H9 (cell line): ENCODE results near the gene USE1. TPM values are rescaled to one million over a fixed set of nuclear protein-coding genes. Genes with fewer than 3 reads are reported as not detected.

Experiments
- DNase-seq: peaks from one replicate; pipeline ENCODE4 v3.0.0-alpha.2; 2017
- H2AFZ ChIP-seq: one replicate; pipeline ENCODE4 v1.6.1; 2013; ENCODE audit warnings: mild to moderate bottlenecking, low read length, control low read depth, moderate library complexity
- H2AK5ac ChIP-seq: 2 replicates; pipeline ENCODE4 v1.6.1; 2013; ENCODE audit warnings: low read length, control low read depth, mixed read lengths; ENCODE audit not compliant: insufficient read length
- H2BK120ac ChIP-seq: one replicate; pipeline ENCODE4 v1.6.1; 2013; ENCODE audit warnings: low read depth, mild to moderate bottlenecking, low read length, control low read depth, inconsistent platforms; ENCODE audit not compliant: poor library complexity, severe bottlenecking
- H2BK12ac ChIP-seq: 2 replicates; pipeline ENCODE4 v1.6.1; 2013; ENCODE audit warnings: low read length, control low read depth, mixed read lengths, low read depth; ENCODE audit not compliant: insufficient read length
- H2BK15ac ChIP-seq: 2 replicates; pipeline ENCODE4 v1.6.1; 2013; ENCODE audit warnings: low read depth, low read length, control low read depth
- H2BK20ac ChIP-seq: one replicate; pipeline ENCODE4 v1.6.1; 2013; ENCODE audit warnings: low read depth, mild to moderate bottlenecking, low read length, control low read depth, inconsistent platforms; ENCODE audit not compliant: poor library complexity, severe bottlenecking
- H2BK5ac ChIP-seq: 2 replicates; pipeline ENCODE4 v1.6.1; 2013; ENCODE audit warnings: low read length, control low read depth, mixed read lengths; ENCODE audit not compliant: insufficient read length
- H3K14ac ChIP-seq: 2 replicates; pipeline ENCODE4 v1.6.1; 2013; ENCODE audit warnings: low read length, control low read depth; ENCODE audit not compliant: insufficient read depth
- H3K18ac ChIP-seq: 2 replicates; pipeline ENCODE4 v1.6.1; 2013; ENCODE audit warnings: low read depth, mild to moderate bottlenecking, mixed read lengths, low read length, control low read depth; ENCODE audit not compliant: insufficient read length
- H3K23ac ChIP-seq: 2 replicates; pipeline ENCODE4 v1.6.1; 2013; ENCODE audit warnings: low read length, control low read depth, mixed read lengths, low read depth; ENCODE audit not compliant: insufficient read length
- H3K23me2 ChIP-seq: 2 replicates; pipeline ENCODE4 v1.6.1; 2013; ENCODE audit warnings: low read depth, mild to moderate bottlenecking, mixed read lengths, low read length, control low read depth; ENCODE audit not compliant: insufficient read length, poor library complexity, severe bottlenecking
- H3K27ac ChIP-seq: 2 replicates; pipeline ENCODE4 v1.5.1; 2013; ENCODE audit warnings: low read length, control low read depth, mixed read lengths, low read depth; ENCODE audit not compliant: insufficient read length
- H3K27me3 ChIP-seq: 2 replicates; pipeline ENCODE4 v1.6.1; 2013; ENCODE audit warnings: low read length, control low read depth, inconsistent platforms; ENCODE audit not compliant: insufficient read depth
- H3K4ac ChIP-seq: 2 replicates; pipeline ENCODE4 v1.6.1; 2013; ENCODE audit warnings: low read depth, mild to moderate bottlenecking, control low read depth, inconsistent platforms, low read length, moderate library complexity
- H3K4me1 ChIP-seq: 2 replicates; pipeline ENCODE4 v1.6.1; 2013; ENCODE audit warnings: low read length, control low read depth, inconsistent platforms; ENCODE audit not compliant: insufficient read depth
- H3K4me2 ChIP-seq: 2 replicates; pipeline ENCODE4 v1.6.1; 2013; ENCODE audit warnings: low read length, control low read depth, mixed read lengths; ENCODE audit not compliant: insufficient read length, insufficient read depth
- H3K56ac ChIP-seq: 2 replicates; pipeline ENCODE4 v1.6.1; 2013; ENCODE audit warnings: low read depth, mild to moderate bottlenecking, mixed read lengths, low read length, control low read depth; ENCODE audit not compliant: insufficient read length
- H3K79me1 ChIP-seq: 2 replicates; pipeline ENCODE4 v1.6.1; 2013; ENCODE audit warnings: low read depth, mild to moderate bottlenecking, moderate library complexity, low read length, control low read depth, inconsistent platforms; ENCODE audit not compliant: insufficient read depth, poor library complexity, severe bottlenecking
- H3K79me2 ChIP-seq: 2 replicates; pipeline ENCODE4 v1.6.1; 2013; ENCODE audit warnings: low read length, control low read depth, inconsistent platforms; ENCODE audit not compliant: insufficient read depth
- H3K9ac ChIP-seq: 2 replicates; pipeline ENCODE4 v1.6.1; 2013; ENCODE audit warnings: low read length, control low read depth, mixed read lengths; ENCODE audit not compliant: insufficient read length; ENCODE audit errors: extremely low read depth
- H3K9me3 ChIP-seq: one replicate; pipeline ENCODE4 v1.6.1; 2013; ENCODE audit warnings: low read depth, low read length, inconsistent platforms; ENCODE audit not compliant: control insufficient read depth
- H3T11ph ChIP-seq: one replicate; pipeline ENCODE4 v1.6.1; 2013; ENCODE audit warnings: mild to moderate bottlenecking, low read length, control low read depth, inconsistent platforms
- H4K20me1 ChIP-seq: one replicate; pipeline ENCODE4 v1.6.1; 2013; ENCODE audit not compliant: control insufficient read depth, insufficient read length, insufficient read depth
- H4K5ac ChIP-seq: 2 replicates; pipeline ENCODE4 v1.6.1; 2013; ENCODE audit warnings: low read depth, mild to moderate bottlenecking, mixed read lengths, low read length, control low read depth; ENCODE audit not compliant: insufficient read length
- H4K8ac ChIP-seq: replicated peaks from 2 replicates; pipeline ENCODE4 v1.6.1; 2013; ENCODE audit warnings: low read length, control low read depth, mixed read lengths, low read depth; ENCODE audit not compliant: insufficient read length
- H4K91ac ChIP-seq: 2 replicates; pipeline ENCODE4 v1.6.1; 2013; ENCODE audit warnings: low read depth, mild to moderate bottlenecking, moderate library complexity, mixed read lengths, low read length, control low read depth; ENCODE audit not compliant: insufficient read length
- H3K27ac Mint-ChIP-seq, 3 experiments: 2 replicates in 2 of 3; 3 replicates in 1 of 3; pipeline ENCODE4 v1.8.0; 2020 to 2021; ENCODE audit warnings: mixed read lengths in 3 of 3, mild to moderate bottlenecking in 1 of 3, moderate library complexity in 1 of 3
- H3K27me3 Mint-ChIP-seq: 2 replicates; pipeline ENCODE4 v1.8.0; 2021; ENCODE audit warnings: low read depth, mild to moderate bottlenecking, moderate library complexity, mixed read lengths
- H3K36me3 Mint-ChIP-seq, 3 experiments: 2 replicates in 2 of 3; 3 replicates in 1 of 3; pipeline ENCODE4 v1.8.0; 2020 to 2021; ENCODE audit warnings: low read depth in 3 of 3, mixed read lengths in 3 of 3; ENCODE audit not compliant: insufficient read depth in 1 of 3
- H3K4me1 Mint-ChIP-seq, 2 experiments: 2 replicates each; pipeline ENCODE4 v1.8.0; 2020; ENCODE audit warnings: mixed read lengths in 2 of 2
- H3K4me3 Mint-ChIP-seq, 2 experiments: 2 replicates in 1 of 2; 3 replicates in 1 of 2; pipeline ENCODE4 v1.8.0; 2020 to 2021; ENCODE audit warnings: mild to moderate bottlenecking in 2 of 2, mixed read lengths in 2 of 2, moderate library complexity in 1 of 2
- H3K9me3 Mint-ChIP-seq, 2 experiments: 2 replicates in 1 of 2; 3 replicates in 1 of 2; pipeline ENCODE4 v1.8.0; 2020; ENCODE audit warnings: mild to moderate bottlenecking in 2 of 2, mixed read lengths in 2 of 2, moderate library complexity in 1 of 2
- CTCF ChIP-seq: fragments of 200-600 bp; sonication (generic); conservative IDR thresholded peaks from 3 replicates; pipeline ENCODE4 v1.8.0; 2021; ENCODE audit warnings: antibody characterized with exemption, mild to moderate bottlenecking
- WGBS: extraction: QIAGEN DNeasy Blood & Tissue Kit; methylation state at CpG from one replicate; pipeline ENCODE4 v1.1.7; 2013; ENCODE audit warnings: missing lambda C conversion rate, low lambda C conversion rate, mixed read lengths; ENCODE audit not compliant: insufficient read length; ENCODE audit errors: extremely low coverage; 5-methylcytosine and 5-hydroxymethylcytosine counted together
- total RNA-seq: library from RNA; stranded (reverse); gene quantifications from 2 replicates; pipeline ENCODE4 v1.2.1, GENCODE V29; 2021

The USE1 gene
- total RNA-seq, 1 experiment from 2014 or later: 16.2 TPM

GRCh38 chr19:17206736-17207581 is 8.2 kb upstream of the USE1 start:
- no peaks in the 10 kb centered on the region for H3K9me3 ChIP-seq
- H2BK5ac ChIP-seq: no peak overlapping the region
- H3K36me3 Mint-ChIP-seq: peaks cover 30 to 60% (median 33%) of the 10 kb centered on the region in 3 experiments
- H3K4me3 Mint-ChIP-seq: peak overlapping the region in 1 of 2 experiments; percentile 64; a peak in 1 of 5 replicates
- H2BK20ac ChIP-seq: no peak overlapping the region
- H3K27me3 ChIP-seq: no peaks in the 10 kb centered on the region
- H3T11ph ChIP-seq: no peak overlapping the region
- H3K56ac ChIP-seq: no peak overlapping the region
- H3K23ac ChIP-seq: no peak overlapping the region
- H2BK12ac ChIP-seq: no peak overlapping the region
- H3K4me1 ChIP-seq: no peaks in the 10 kb centered on the region
- H3K4me2 ChIP-seq: no peak overlapping the region
- no peak overlapping the region for H2BK15ac ChIP-seq
- no peak overlapping the region for H4K91ac ChIP-seq
- H3K27me3 Mint-ChIP-seq: no peaks in the 10 kb centered on the region
- H4K8ac ChIP-seq: no peak overlapping the region
- WGBS: no CpG with 5 or more reads among the region's 25 CpGs
- H3K9ac ChIP-seq: no peak overlapping the region
- no peaks in the 10 kb centered on the region for H3K9me3 Mint-ChIP-seq
- no peak overlapping the region for H3K4ac ChIP-seq
- no peaks in the 10 kb centered on the region for H3K23me2 ChIP-seq
- no peak for TF ChIP-seq CTCF
- no peak overlapping the region for H3K14ac ChIP-seq
- H3K27ac ChIP-seq: no peak overlapping the region
- peaks cover 2% of the 10 kb centered on the region for H4K20me1 ChIP-seq
- DNase-seq: no peak
- H3K4me1 Mint-ChIP-seq: peaks cover 6 to 15% of the 10 kb centered on the region in 2 experiments
- no peak overlapping the region for H2AFZ ChIP-seq
- no peak overlapping the region for H2BK120ac ChIP-seq
- no peak overlapping the region for H3K27ac Mint-ChIP-seq
- H2AK5ac ChIP-seq: no peak overlapping the region
- H3K79me1 ChIP-seq: no peaks in the 10 kb centered on the region
- no peaks in the 10 kb centered on the region for H3K79me2 ChIP-seq
- H3K18ac ChIP-seq: no peak overlapping the region
- H4K5ac ChIP-seq: no peak overlapping the region
